ENCODE measurements around the gene TMEM271. TPM values are rescaled to one million over a fixed set of nuclear protein-coding genes. Genes with fewer than 3 reads are reported as not detected.

The TMEM271 gene
- total and polyA plus RNA-seq, 2 donors (not counting 3 experiments of a cell fraction or from before 2014, with no cell fraction given), result not detected

GRCh38 chr4:583820-584219, 7.7 kb upstream of the TMEM271 start:
- Histone ChIP-seq H3K4me3 (replicated peaks in 1 of 3; ENCODE audit: insufficient read depth in 1 of 3, low read depth in 1 of 3, low read length in 3 of 3) (no peak overlapping the region), H3K4me2 (ENCODE audit: insufficient read depth, low read length) (no peak overlapping the region), H3K79me2 (ENCODE audit: control insufficient read depth, insufficient read depth, low read length) (no peaks in the 10 kb centered on the region), H3K9ac (replicated peaks; ENCODE audit: extremely low read depth, insufficient read depth, low read length) (no peak overlapping the region), H3K36me3 (ENCODE audit: control insufficient read depth in 2 of 2, extremely low read depth in 1 of 2, insufficient read depth in 2 of 2, low read length in 2 of 2) (no peaks in the 10 kb centered on the region), H4K20me1 (replicated peaks; ENCODE audit: control insufficient read depth, extremely low read depth, insufficient read depth, low read length) (no peaks in the 10 kb centered on the region), H2AFZ (ENCODE audit: low read depth, low read length) (no peak overlapping the region), H3K9me1 (replicated peaks; ENCODE audit: control insufficient read depth, extremely low read depth, insufficient read depth, low read length) (no peaks in the 10 kb centered on the region), H3K4me1 (ENCODE audit: control insufficient read depth, extremely low read depth, insufficient read depth, low read length) (no peaks in the 10 kb centered on the region), H3K27ac (ENCODE audit: insufficient read depth, low read depth, low read length) (no peak overlapping the region), H3K9me3 (replicated peaks; ENCODE audit: control insufficient read depth, insufficient read depth, low read length) (no peaks in the 10 kb centered on the region), H3K27me3 (ENCODE audit: control insufficient read depth in 2 of 2, insufficient read depth in 2 of 2, low read length in 2 of 2) (peaks cover 8 to 16% of the 10 kb centered on the region in 2 experiments)
- no peak for DNase-seq (ENCODE audit: low read depth, low spot score)
- TF ChIP-seq MAX (IDR thresholded peaks at IDR 0.05; ENCODE audit: insufficient read depth, insufficient read length), result no peak
- TF ChIP-seq MYC (IDR thresholded peaks at IDR 0.05; ENCODE audit: low read depth, low read length), result no peak
- TF ChIP-seq POLR2AphosphoS5 (IDR thresholded peaks at IDR 0.05; ENCODE audit: insufficient read depth, low read depth, low read length), result no peak
- TF ChIP-seq FOS (IDR thresholded peaks at IDR 0.05; ENCODE audit: borderline replicate concordance, insufficient read depth, low read length), result no peak
- no peak for TF ChIP-seq JUN (IDR thresholded peaks at IDR 0.05; ENCODE audit: borderline replicate concordance, insufficient read depth, insufficient read length, low read depth)
- no peak for TF ChIP-seq GATA2 (IDR thresholded peaks at IDR 0.05; ENCODE audit: insufficient read depth, insufficient read length, low read depth, low read length)
- no peak for TF ChIP-seq CTCF (IDR thresholded peaks at IDR 0.05; ENCODE audit: extremely low read depth in 1 of 2, insufficient read depth in 1 of 2, low read depth in 1 of 2, low read length in 2 of 2)
- no peak for TF ChIP-seq POLR2A (IDR thresholded peaks at IDR 0.05; ENCODE audit: low read depth, low read length)
- TF ChIP-seq EZH2 (IDR thresholded peaks at IDR 0.05; ENCODE audit: borderline replicate concordance, low read depth, low read length, severe bottlenecking), result no peak
- intact Hi-C loops (cut with micrococcal nuclease), result no loop called here
- CTCF ChIA-PET, result interaction anchor here (0.8 kb wide), 1 partner anchor 17 kb away, joined by 3 read pairs; no protein-coding TSS in a partner anchor
- dilution Hi-C loops (cut with MboI; ENCODE audit: extremely low pct_ligation_motif_present, low sequenced_read_pairs), result no loop called here
- BruUV-seq (replicated peaks), result no TSS peak
- POLR2A ChIA-PET, result no interaction called here
- FAIRE-seq, result no peak

Measured in endothelial cell of umbilical vein (primary cell).